ENCODE data around the gene SFXN5. TPM values are rescaled to one million over a fixed set of nuclear protein-coding genes. Genes with fewer than 3 reads are reported as not detected.

SFXN5 gene
- total and polyA plus RNA-seq, 11 donors = 6.0 to 12.5 (median 8.7) TPM

DNA sequence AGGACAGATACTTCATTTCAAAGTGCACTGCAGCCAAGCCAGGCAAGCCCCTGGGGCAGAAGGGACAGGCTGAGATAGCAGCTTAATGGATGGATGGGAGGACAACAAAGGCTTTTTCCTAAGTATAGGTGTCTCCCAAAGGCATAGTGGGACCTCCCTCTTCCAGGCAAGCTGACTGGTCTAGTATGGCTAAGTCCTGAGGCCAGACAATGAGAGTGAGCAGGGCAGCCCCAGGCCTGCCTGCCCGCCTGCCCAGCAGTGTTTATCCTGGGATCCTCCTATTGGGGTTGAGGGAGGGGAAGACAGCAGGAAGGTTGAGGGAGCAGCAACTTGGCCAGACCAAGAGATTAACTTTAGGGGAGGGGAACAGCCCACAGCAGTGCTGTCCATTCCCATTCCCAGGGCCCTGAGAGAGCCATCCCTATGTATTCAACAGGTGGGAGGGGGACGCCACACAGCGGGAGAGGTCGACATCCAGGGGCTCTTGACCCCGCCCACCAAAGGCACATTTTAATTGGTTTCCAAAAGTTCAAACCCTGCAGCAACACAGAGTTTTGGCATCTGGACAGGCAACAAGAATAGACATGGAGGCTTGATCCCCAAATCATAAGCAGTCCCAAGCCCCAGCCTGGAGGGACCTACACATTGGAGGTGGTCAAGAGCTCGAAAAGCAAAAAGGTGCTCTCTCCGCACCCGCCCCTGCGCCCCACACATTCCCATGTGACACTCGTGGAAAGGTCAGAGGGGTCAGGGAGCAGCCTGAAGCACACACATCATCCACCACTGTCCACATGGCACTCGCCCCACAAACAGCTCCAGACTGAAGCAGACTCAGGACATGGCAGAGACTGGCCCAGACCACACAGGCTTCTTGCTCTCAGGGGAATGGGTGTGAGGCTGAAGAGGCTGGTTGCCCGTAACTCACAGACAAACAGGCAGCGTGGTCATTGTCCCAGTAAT, 2.9 kb upstream of the SFXN5 start:
- 86 to 91% (median 88%) methylated on average over 12 to 13 of the region's 13 CpGs for WGBS, 4 donors
- intact Hi-C loops (cut with DNase I) = loop anchor here in 4 of 10 donors (5.0 kb wide), 5 partner anchors 38 to 182 kb away; partner anchors contain the start of gene RAB11FIP5 (in 1 of the 4)
- ATAC-seq (no peak), DNase-seq (no peak)
- Histone ChIP-seq H3K27me3 (no peaks in the 10 kb centered on the region), H3K36me3 (peaks cover 0 to 18% (median 4%) of the 10 kb centered on the region in 9 donors), H3K4me3 (no peak overlapping the region), H3K27ac (no peak overlapping the region), H3K9me3 (no peaks in the 10 kb centered on the region), H3K4me1 (peaks cover 3 to 25% (median 13%) of the 10 kb centered on the region in 12 donors)
- TF ChIP-seq, protein P1, sequence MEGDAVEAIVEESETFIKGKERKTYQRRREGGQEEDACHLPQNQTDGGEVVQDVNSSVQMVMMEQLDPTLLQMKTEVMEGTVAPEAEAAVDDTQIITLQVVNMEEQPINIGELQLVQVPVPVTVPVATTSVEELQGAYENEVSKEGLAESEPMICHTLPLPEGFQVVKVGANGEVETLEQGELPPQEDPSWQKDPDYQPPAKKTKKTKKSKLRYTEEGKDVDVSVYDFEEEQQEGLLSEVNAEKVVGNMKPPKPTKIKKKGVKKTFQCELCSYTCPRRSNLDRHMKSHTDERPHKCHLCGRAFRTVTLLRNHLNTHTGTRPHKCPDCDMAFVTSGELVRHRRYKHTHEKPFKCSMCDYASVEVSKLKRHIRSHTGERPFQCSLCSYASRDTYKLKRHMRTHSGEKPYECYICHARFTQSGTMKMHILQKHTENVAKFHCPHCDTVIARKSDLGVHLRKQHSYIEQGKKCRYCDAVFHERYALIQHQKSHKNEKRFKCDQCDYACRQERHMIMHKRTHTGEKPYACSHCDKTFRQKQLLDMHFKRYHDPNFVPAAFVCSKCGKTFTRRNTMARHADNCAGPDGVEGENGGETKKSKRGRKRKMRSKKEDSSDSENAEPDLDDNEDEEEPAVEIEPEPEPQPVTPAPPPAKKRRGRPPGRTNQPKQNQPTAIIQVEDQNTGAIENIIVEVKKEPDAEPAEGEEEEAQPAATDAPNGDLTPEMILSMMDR (IDR thresholded peaks at IDR 0.05) = no peak
- TF ChIP-seq POLR2A (IDR thresholded peaks at IDR 0.05) = no peak

GRCh38 chr2:73072416-73072815, 904 bp upstream of the SFXN5 start:
- peak overlapping the region in 7 of 12 donors; percentile 88 to 98 (median 93) for H3K27ac ChIP-seq
- H3K4me3 ChIP-seq = peak overlapping the region in 9 of 12 donors; percentile 66 to 99 (median 90)
- peaks cover 3 to 39% (median 21%) of the 10 kb centered on the region in 12 donors for H3K4me1 ChIP-seq
- ATAC-seq = no peak
- no peak for DNase-seq
- intact Hi-C loops (cut with DNase I) = loop anchor here in 4 of 10 donors (5.0 kb wide), 5 partner anchors 40 to 180 kb away; partner anchors contain the start of gene RAB11FIP5 (in 1 of the 4)
- H3K27me3 ChIP-seq = no peaks in the 10 kb centered on the region
- 91 to 100% (median 96%) methylated on average over 1 of the region's 1 CpG for WGBS, 4 donors
- no peak for TF ChIP-seq POLR2A (IDR thresholded peaks at IDR 0.05)
- TF ChIP-seq, protein P1 (IDR thresholded peaks at IDR 0.05) = no peak
- no peaks in the 10 kb centered on the region for H3K9me3 ChIP-seq
- H3K36me3 ChIP-seq = peaks cover 0 to 11% (median 0%) of the 10 kb centered on the region in 9 donors

- H3K9me3 ChIP-seq = no peaks in the 10 kb centered on the region
- H3K27ac ChIP-seq = peak overlapping the region; percentile 74 to 98 (median 93)
- no peaks in the 10 kb centered on the region for H3K27me3 ChIP-seq
- peak in 2 of 5 donors; percentile 48 to 74 for DNase-seq
- WGBS, 4 donors = 11 to 25% (median 17%) methylated on average over 11 of the region's 11 CpGs
- no peak for TF ChIP-seq POLR2A (IDR thresholded peaks at IDR 0.05)
- peaks cover 3 to 39% (median 21%) of the 10 kb centered on the region in 12 donors for H3K4me1 ChIP-seq
- intact Hi-C loops (cut with DNase I) = loop anchor here in 4 of 10 donors (5.0 kb wide), 5 partner anchors 40 to 180 kb away; partner anchors contain the start of gene RAB11FIP5 (in 1 of the 4)
- H3K4me3 ChIP-seq = peak overlapping the region; percentile 57 to 99 (median 87)
- ATAC-seq = peak in 2 of 4 donors; percentile 0 to 11
- H3K36me3 ChIP-seq = peaks cover 0 to 11% (median 0%) of the 10 kb centered on the region in 9 donors
These were observed 550 bp upstream of the SFXN5 start for GRCh38 chr2:73072129-73072395.

GRCh38 chr2:73070643-73071359, 711 bp downstream of the SFXN5 start:
- intact Hi-C loops (cut with DNase I) = loop anchor here in 5 of 10 donors (2.0 to 5.0 kb wide), 6 partner anchors 42 to 178 kb away; partner anchors contain the start of genes PRADC1 (in 1 of the 5) and RAB11FIP5 (in 1 of the 5)
- H3K27me3 ChIP-seq = no peaks in the 10 kb centered on the region
- no peaks in the 10 kb centered on the region for H3K9me3 ChIP-seq
- peak in 1 of 2 donors; percentile 81 for TF ChIP-seq POLR2A (IDR thresholded peaks at IDR 0.05)
- TF ChIP-seq, protein P1 (IDR thresholded peaks at IDR 0.05) = no peak
- peaks cover 0 to 9% (median 0%) of the 10 kb centered on the region in 9 donors for H3K36me3 ChIP-seq
- peak overlapping the region; percentile 57 to 99 (median 87) for H3K4me3 ChIP-seq
- WGBS, 4 donors = 0% methylated on average over 19 to 83 of the region's 83 CpGs
- ATAC-seq (peak in 2 of 4 donors; percentile 25 to 36), DNase-seq (peak in 4 of 5 donors; percentile 50 to 75 (median 56))
- H3K27ac ChIP-seq = peak overlapping the region; percentile 74 to 98 (median 93)
- H3K4me1 ChIP-seq = peaks cover under 1 to 37% (median 21%) of the 10 kb centered on the region in 12 donors

All from heart left ventricle (tissue), 16 donors.